IPS-NIHi7 (cell line): ENCODE measurements around the gene CSNK1A1.
"Not testable (repeated sequence)": the region's sequence is repeated elsewhere in the genome, so short reads cannot be mapped to it uniquely, and the experiment has no call there.

Experiments used
- DNase-seq: peaks from one replicate; pipeline ENCODE4 v3.0.0; 2012; ENCODE audit warnings: mixed read lengths; ENCODE audit errors: extremely low spot score

Gene CSNK1A1

GRCh38 chr5:149490599-149491485, 60.4 kb downstream of the CSNK1A1 start:
- no peak for DNase-seq

- DNase-seq, result no peak
These were observed 61.6 kb downstream of the CSNK1A1 start for GRCh38 chr5:149489605-149490037.

GRCh38 chr5:149488645-149489306, 62.5 kb downstream of the CSNK1A1 start:
- DNase-seq, result no peak

GRCh38 chr5:149487672-149488071, 63.6 kb downstream of the CSNK1A1 start:
- no peak for DNase-seq

- DNase-seq, result no peak
These were observed 64.3 kb downstream of the CSNK1A1 start for GRCh38 chr5:149486726-149487635.

- DNase-seq, result no peak
These were observed 65.3 kb downstream of the CSNK1A1 start for GRCh38 chr5:149485655-149486615.

- no peak for DNase-seq
These were observed 69.8 kb downstream of the CSNK1A1 start for GRCh38 chr5:149481485-149481884.

GRCh38 chr5:149478761-149479160, 72.5 kb downstream of the CSNK1A1 start:
- DNase-seq, result no peak

- no peak for DNase-seq
These were observed 75.5 kb downstream of the CSNK1A1 start for GRCh38 chr5:149475777-149476176.

- DNase-seq, result no peak
These were observed 77.0 kb downstream of the CSNK1A1 start for GRCh38 chr5:149474198-149474597.

- DNase-seq, result no peak
These were observed 77.8 kb downstream of the CSNK1A1 start for GRCh38 chr5:149473441-149473840.

GRCh38 chr5:149472399-149472798, 78.8 kb downstream of the CSNK1A1 start:
- DNase-seq, result no peak

GRCh38 chr5:149471406-149472183, 79.6 kb downstream of the CSNK1A1 start:
- no peak for DNase-seq

- no peak for DNase-seq
These were observed 80.3 kb downstream of the CSNK1A1 start for GRCh38 chr5:149470942-149471341.

- no peak for DNase-seq
These were observed 84.7 kb downstream of the CSNK1A1 start for GRCh38 chr5:149466457-149466972.

- DNase-seq, result no peak
These were observed 86.3 kb downstream of the CSNK1A1 start for GRCh38 chr5:149464796-149465489.

GRCh38 chr5:149461907-149462306, 89.3 kb downstream of the CSNK1A1 start:
- DNase-seq, result not testable (repeated sequence)

GRCh38 chr5:149459891-149460290, 91.3 kb downstream of the CSNK1A1 start:
- no peak for DNase-seq

- no peak for DNase-seq
These were observed 93.9 kb downstream of the CSNK1A1 start for GRCh38 chr5:149457393-149457763.
